ENCODE results near the gene TFF2.

The TFF2 gene

DNA sequence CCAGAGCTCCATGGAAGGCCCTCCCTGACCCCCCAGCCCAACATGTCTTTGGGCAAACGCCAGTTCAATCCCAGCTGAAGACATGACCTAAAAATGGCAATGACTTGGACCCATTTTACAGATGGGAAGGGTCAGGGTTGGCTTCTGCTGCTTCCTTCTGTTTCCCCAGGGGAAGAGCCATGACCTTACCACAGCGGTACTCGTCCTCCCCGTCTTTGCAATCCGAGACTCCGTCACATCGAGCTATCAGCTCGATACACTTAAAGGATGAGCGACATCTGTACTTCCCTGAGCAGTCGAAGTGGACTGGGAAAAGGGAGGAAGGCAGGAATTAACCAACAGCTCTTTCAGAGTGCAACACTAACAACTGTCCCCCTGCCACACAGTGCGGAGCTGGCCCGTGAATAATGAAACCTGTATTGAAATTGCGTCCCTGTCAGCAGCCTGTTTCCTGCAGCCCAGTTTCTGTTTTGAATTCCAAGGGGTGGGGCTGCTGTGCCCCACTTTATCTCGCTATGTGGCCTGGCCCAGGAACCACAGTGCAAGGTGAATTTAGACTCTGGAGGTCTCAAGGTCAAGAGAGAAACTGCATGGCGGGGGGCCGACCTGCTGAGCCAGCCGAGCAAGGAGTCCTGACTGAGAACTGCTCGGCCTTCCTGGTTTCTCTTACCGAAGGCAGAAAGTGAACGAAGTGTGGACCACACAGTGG is 38.1 kb upstream of the TFF2 start:
- DNase-seq (ENCODE audit: low read depth): peak; percentile 53
- H3K4me3 ChIP-seq (ENCODE audit: low read depth, low read length): no peak overlapping the region
- TF ChIP-seq, protein P1, sequence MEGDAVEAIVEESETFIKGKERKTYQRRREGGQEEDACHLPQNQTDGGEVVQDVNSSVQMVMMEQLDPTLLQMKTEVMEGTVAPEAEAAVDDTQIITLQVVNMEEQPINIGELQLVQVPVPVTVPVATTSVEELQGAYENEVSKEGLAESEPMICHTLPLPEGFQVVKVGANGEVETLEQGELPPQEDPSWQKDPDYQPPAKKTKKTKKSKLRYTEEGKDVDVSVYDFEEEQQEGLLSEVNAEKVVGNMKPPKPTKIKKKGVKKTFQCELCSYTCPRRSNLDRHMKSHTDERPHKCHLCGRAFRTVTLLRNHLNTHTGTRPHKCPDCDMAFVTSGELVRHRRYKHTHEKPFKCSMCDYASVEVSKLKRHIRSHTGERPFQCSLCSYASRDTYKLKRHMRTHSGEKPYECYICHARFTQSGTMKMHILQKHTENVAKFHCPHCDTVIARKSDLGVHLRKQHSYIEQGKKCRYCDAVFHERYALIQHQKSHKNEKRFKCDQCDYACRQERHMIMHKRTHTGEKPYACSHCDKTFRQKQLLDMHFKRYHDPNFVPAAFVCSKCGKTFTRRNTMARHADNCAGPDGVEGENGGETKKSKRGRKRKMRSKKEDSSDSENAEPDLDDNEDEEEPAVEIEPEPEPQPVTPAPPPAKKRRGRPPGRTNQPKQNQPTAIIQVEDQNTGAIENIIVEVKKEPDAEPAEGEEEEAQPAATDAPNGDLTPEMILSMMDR (IDR thresholded peaks at IDR 0.05; ENCODE audit: insufficient read depth, low read depth, low read length, missing control alignments): no peak

DNA sequence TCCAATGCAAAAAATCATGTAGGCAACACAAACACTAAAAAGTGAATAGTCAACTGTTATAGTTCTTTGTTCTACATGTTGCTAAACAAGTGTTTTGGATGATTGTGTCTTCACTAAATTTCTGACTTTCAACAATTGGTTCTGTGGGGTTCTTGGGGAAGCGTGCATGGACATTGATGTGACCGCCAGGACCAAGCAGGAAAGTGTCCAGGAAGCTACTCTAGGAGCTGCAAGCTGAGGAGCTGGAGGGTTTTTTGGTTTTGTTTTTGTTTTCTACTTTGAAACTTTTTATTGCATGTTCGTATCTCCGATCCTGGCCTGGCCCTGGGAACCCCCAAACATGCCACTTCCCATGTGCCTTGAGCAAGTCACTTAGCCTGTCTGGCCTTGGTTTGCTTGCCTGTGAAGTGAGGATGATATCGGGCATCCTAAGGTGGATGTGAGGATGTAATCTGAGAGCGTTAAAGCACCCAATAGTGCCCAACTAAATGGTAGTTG is 37.1 kb upstream of the TFF2 start:
- TF ChIP-seq, protein P1 (IDR thresholded peaks at IDR 0.05; ENCODE audit: insufficient read depth, low read depth, low read length, missing control alignments): no peak
- DNase-seq (ENCODE audit: low read depth): no peak
- no peak overlapping the region for H3K4me3 ChIP-seq (ENCODE audit: low read depth, low read length)

DNA sequence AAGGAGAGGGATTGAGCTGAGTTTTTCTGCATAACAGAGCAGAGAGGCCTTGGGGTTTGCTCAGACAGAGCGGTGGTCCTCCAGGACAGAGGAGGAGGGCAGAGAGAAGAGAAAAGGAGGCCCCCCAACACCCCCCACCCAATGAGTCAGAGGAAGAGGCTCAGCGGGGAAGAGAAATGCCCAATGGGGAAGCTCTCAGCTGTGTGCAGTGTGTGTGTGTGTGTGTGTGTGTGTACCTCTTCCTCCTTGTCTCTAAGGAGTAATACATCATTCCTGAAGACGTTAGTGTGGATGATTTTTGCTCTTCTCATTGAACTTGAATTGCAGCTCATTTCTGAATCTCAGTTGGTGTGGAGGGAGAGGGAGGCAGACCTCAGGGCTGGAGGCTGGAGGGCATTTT is 36.4 kb upstream of the TFF2 start:
- DNase-seq (ENCODE audit: low read depth): no peak
- TF ChIP-seq, protein P1 (IDR thresholded peaks at IDR 0.05; ENCODE audit: insufficient read depth, low read depth, low read length, missing control alignments): no peak

DNA sequence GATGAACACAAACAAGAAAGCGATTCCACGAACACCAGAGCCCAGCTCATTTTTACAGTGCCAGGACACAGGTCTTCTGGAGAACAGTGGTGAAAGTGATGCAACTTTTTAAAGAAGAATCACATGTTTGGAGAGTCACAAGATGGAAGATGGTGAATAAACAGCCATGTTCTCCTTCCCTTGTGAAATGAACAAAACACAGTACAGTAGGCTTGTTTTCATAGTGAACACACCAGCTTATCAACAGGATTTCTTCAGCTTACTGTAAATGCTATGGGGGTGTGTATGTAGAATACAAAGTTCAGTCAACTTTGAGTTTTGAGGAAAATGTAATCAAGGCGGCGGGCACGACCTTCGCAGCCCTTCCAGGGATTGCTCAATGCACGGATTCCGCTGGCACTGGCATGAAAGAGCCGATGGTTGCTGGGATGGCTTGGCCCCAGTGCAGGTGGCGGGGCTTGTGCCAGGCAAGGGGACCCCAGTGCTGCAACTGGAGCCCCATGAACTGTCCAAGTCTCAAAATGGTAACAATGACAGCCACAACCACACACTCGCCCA is 35.3 kb upstream of the TFF2 start:
- no peak for DNase-seq (ENCODE audit: low read depth)
- TF ChIP-seq, protein P1 (IDR thresholded peaks at IDR 0.05; ENCODE audit: insufficient read depth, low read depth, low read length, missing control alignments): no peak
- no peak overlapping the region for H3K4me3 ChIP-seq (ENCODE audit: low read depth, low read length)

More for the DNA sequence above, 36.4 kb upstream of the TFF2 start:
- no peak overlapping the region for H3K4me3 ChIP-seq (ENCODE audit: low read depth, low read length)

DNA sequence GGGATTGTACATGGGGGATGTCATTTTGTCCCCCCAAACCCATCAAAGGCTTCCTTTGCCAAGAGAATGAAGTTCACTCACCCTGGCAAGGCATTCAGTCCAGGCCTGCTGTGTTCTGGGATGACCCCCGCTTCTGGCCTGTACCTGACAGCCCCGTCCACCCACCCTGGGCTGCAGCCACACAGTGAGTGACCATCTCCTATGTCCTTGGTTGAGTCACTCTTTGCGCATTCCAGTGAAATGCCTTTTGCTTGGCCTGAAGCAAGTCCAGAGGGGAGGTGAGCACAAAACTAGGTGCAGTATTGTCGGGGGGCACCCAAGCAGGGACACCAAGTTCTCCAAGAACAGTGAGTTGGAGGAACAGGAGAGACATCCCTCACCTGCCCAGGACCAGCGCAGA is 34.8 kb upstream of the TFF2 start:
- no peak overlapping the region for H3K4me3 ChIP-seq (ENCODE audit: low read depth, low read length)
- no peak for DNase-seq (ENCODE audit: low read depth)
- TF ChIP-seq, protein P1 (IDR thresholded peaks at IDR 0.05; ENCODE audit: insufficient read depth, low read depth, low read length, missing control alignments): no peak

DNA sequence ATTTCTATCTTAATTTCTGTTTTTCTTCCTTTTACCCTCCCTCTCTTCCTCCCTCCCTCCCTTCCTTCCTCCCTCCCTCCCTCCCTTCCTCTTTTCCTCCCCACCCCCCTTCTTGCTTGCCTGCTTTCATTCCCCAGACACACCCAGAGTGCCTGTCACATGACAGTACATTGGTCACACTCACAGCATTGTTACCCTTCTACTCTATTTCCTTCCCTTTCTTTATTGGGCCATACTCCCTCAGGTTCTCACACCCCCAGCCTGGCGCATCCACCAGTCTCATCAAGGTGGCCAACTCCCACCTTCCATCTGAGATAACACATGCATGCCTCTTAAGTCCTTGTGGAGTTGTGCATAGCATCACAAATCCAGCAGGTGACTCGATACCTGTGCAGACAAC is 34.2 kb upstream of the TFF2 start:
- no peak for DNase-seq (ENCODE audit: low read depth)
- no peak overlapping the region for H3K4me3 ChIP-seq (ENCODE audit: low read depth, low read length)
- TF ChIP-seq, protein P1 (IDR thresholded peaks at IDR 0.05; ENCODE audit: insufficient read depth, low read depth, low read length, missing control alignments): no peak

Data from GM12865 (cell line).